ENCODE results near the gene ANGPTL5. TPM values are rescaled to one million over a fixed set of nuclear protein-coding genes. Genes with fewer than 3 reads are reported as not detected.
"Not testable (repeated sequence)": the region's sequence is repeated elsewhere in the genome, so short reads cannot be mapped to it uniquely, and the experiment has no call there.

ANGPTL5 gene
- total RNA-seq (1 to 10 TPM in 1 of 4 donors, under 1 TPM in 1, not detected in 2; 0.36 to 2.5 TPM), polyA plus RNA-seq (under 1 TPM in 2 of 3 donors, not detected in 1; 0.23 to 0.60 TPM)

GRCh38 chr11:101916422-101916821 is at the start of gene ANGPTL5:
Gene ANGPTL5, minus strand, starts transcription at chr11:101916522. Its CDS starts 8,613 bp downstream, at chr11:101907909.
- H3K36me3 ChIP-seq = no peaks in the 10 kb centered on the region
- TF ChIP-seq POLR2A (IDR thresholded peaks at IDR 0.05) = no peak
- TF ChIP-seq POLR2AphosphoS5 (IDR thresholded peaks at IDR 0.05) = no peak
- no peak for TF ChIP-seq CTCF (IDR thresholded peaks at IDR 0.05)
- no peak for TF ChIP-seq EP300 (IDR thresholded peaks at IDR 0.05)
- no peak for DNase-seq
- peak within 1 kb of the TSS; percentile 68 to 82 (median 71) for H3K4me3 ChIP-seq
- no peaks in the 10 kb centered on the region for H3K9me3 ChIP-seq
- no peaks in the 10 kb centered on the region for H3K27me3 ChIP-seq
- WGBS, 2 donors = 67 to 84% methylated on average over 2 of the region's 2 CpGs
- peak within 1 kb of the TSS; percentile 83 to 86 (median 84) for H3K27ac ChIP-seq
- intact Hi-C loops (cut with DNase I) = no loop called here
- H3K4me1 ChIP-seq = peaks cover 0 to 25% (median 14%) of the 10 kb centered on the region in 4 donors

GRCh38 chr11:101964200-101964599 is 47.9 kb upstream of the ANGPTL5 start:
- H3K27ac ChIP-seq; intact Hi-C loops (cut with DNase I); DNase-seq; H3K27me3 ChIP-seq; H3K4me1 ChIP-seq; H3K9me3 ChIP-seq; H3K4me3 ChIP-seq: not testable (repeated sequence)
- 96 to 97% methylated on average over 10 of the region's 10 CpGs for WGBS, 2 donors
- peaks cover 0 to 29% (median 4%) of the 10 kb centered on the region in 4 donors for H3K36me3 ChIP-seq

GRCh38 chr11:101960231-101960630 is 43.9 kb upstream of the ANGPTL5 start:
- Histone ChIP-seq H3K9me3 (no peaks in the 10 kb centered on the region), H3K27ac (no peak overlapping the region), H3K4me3 (no peak overlapping the region), H3K27me3 (no peaks in the 10 kb centered on the region), H3K36me3 (peaks cover 0 to 38% (median 6%) of the 10 kb centered on the region in 4 donors), H3K4me1 (no peaks in the 10 kb centered on the region)
- no peak for TF ChIP-seq POLR2A (IDR thresholded peaks at IDR 0.05)
- no peak for TF ChIP-seq POLR2AphosphoS5 (IDR thresholded peaks at IDR 0.05)
- no peak for TF ChIP-seq EP300 (IDR thresholded peaks at IDR 0.05)
- no peak for TF ChIP-seq CTCF (IDR thresholded peaks at IDR 0.05)
- 90% methylated on average over 1 of the region's 1 CpG for WGBS, 2 donors
- intact Hi-C loops (cut with DNase I) = no loop called here
- DNase-seq = no peak

GRCh38 chr11:101955701-101956100 is 39.4 kb upstream of the ANGPTL5 start:
- intact Hi-C loops (cut with DNase I) = no loop called here
- Histone ChIP-seq H3K36me3 (peaks cover 0 to 19% (median 3%) of the 10 kb centered on the region in 4 donors), H3K27me3 (no peaks in the 10 kb centered on the region), H3K9me3 (no peaks in the 10 kb centered on the region), H3K4me3 (no peak overlapping the region), H3K4me1 (no peaks in the 10 kb centered on the region), H3K27ac (no peak overlapping the region)
- 91 to 92% methylated on average over 5 of the region's 5 CpGs for WGBS, 2 donors
- no peak for DNase-seq
- no peak for TF ChIP-seq POLR2A (IDR thresholded peaks at IDR 0.05)
- TF ChIP-seq CTCF (IDR thresholded peaks at IDR 0.05) = no peak
- no peak for TF ChIP-seq POLR2AphosphoS5 (IDR thresholded peaks at IDR 0.05)
- no peak for TF ChIP-seq EP300 (IDR thresholded peaks at IDR 0.05)

GRCh38 chr11:101955278-101955677 is 39.0 kb upstream of the ANGPTL5 start:
- DNase-seq = no peak
- H3K9me3 ChIP-seq = no peaks in the 10 kb centered on the region
- intact Hi-C loops (cut with DNase I) = no loop called here
- 90% methylated on average over 3 of the region's 3 CpGs for WGBS, 2 donors
- H3K4me1 ChIP-seq = no peaks in the 10 kb centered on the region
- TF ChIP-seq CTCF (IDR thresholded peaks at IDR 0.05) = no peak
- no peak for TF ChIP-seq POLR2A (IDR thresholded peaks at IDR 0.05)
- TF ChIP-seq POLR2AphosphoS5 (IDR thresholded peaks at IDR 0.05) = no peak
- TF ChIP-seq EP300 (IDR thresholded peaks at IDR 0.05) = no peak
- H3K27ac ChIP-seq = no peak overlapping the region
- peaks cover 0 to 23% (median 3%) of the 10 kb centered on the region in 4 donors for H3K36me3 ChIP-seq
- H3K27me3 ChIP-seq = no peaks in the 10 kb centered on the region
- no peak overlapping the region for H3K4me3 ChIP-seq

Data from sigmoid colon (tissue), 7 donors.